Measurements from ENCODE around the gene ARHGAP22.

ARHGAP22 gene

GRCh38 chr10:48411510-48411909 is 193.4 kb downstream of the ARHGAP22 start:
- DNase-seq (ENCODE audit: low read depth in 1 of 2, low spot score in 1 of 2): no peak
- H3K4me3 ChIP-seq (replicated peaks; ENCODE audit: insufficient read depth, low read length): no peak overlapping the region
- no peaks in the 10 kb centered on the region for H3K27me3 ChIP-seq (ENCODE audit: insufficient read depth, poor library complexity, severe bottlenecking)
- TF ChIP-seq GABPA (IDR thresholded peaks at IDR 0.05; ENCODE audit: low read depth): no peak
- TF ChIP-seq, protein P1, sequence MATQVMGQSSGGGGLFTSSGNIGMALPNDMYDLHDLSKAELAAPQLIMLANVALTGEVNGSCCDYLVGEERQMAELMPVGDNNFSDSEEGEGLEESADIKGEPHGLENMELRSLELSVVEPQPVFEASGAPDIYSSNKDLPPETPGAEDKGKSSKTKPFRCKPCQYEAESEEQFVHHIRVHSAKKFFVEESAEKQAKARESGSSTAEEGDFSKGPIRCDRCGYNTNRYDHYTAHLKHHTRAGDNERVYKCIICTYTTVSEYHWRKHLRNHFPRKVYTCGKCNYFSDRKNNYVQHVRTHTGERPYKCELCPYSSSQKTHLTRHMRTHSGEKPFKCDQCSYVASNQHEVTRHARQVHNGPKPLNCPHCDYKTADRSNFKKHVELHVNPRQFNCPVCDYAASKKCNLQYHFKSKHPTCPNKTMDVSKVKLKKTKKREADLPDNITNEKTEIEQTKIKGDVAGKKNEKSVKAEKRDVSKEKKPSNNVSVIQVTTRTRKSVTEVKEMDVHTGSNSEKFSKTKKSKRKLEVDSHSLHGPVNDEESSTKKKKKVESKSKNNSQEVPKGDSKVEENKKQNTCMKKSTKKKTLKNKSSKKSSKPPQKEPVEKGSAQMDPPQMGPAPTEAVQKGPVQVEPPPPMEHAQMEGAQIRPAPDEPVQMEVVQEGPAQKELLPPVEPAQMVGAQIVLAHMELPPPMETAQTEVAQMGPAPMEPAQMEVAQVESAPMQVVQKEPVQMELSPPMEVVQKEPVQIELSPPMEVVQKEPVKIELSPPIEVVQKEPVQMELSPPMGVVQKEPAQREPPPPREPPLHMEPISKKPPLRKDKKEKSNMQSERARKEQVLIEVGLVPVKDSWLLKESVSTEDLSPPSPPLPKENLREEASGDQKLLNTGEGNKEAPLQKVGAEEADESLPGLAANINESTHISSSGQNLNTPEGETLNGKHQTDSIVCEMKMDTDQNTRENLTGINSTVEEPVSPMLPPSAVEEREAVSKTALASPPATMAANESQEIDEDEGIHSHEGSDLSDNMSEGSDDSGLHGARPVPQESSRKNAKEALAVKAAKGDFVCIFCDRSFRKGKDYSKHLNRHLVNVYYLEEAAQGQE (IDR thresholded peaks at IDR 0.05; ENCODE audit: insufficient replicate concordance, low read depth): no peak
- no peak for TF ChIP-seq POLR2AphosphoS5 (IDR thresholded peaks at IDR 0.05; ENCODE audit: low read depth)
- no peak for TF ChIP-seq SPI1 (IDR thresholded peaks at IDR 0.05; ENCODE audit: borderline replicate concordance, low read depth)
- TF ChIP-seq CTCF (IDR thresholded peaks at IDR 0.05; ENCODE audit: insufficient read depth, low read length): no peak
- H3K27ac ChIP-seq (replicated peaks): no peak overlapping the region

GRCh38 chr10:48410503-48410902 is 194.4 kb downstream of the ARHGAP22 start:
- TF ChIP-seq, protein P1 (IDR thresholded peaks at IDR 0.05; ENCODE audit: insufficient replicate concordance, low read depth): no peak
- TF ChIP-seq SPI1 (IDR thresholded peaks at IDR 0.05; ENCODE audit: borderline replicate concordance, low read depth): no peak
- no peak for TF ChIP-seq CTCF (IDR thresholded peaks at IDR 0.05; ENCODE audit: insufficient read depth, low read length)
- no peak for TF ChIP-seq POLR2AphosphoS5 (IDR thresholded peaks at IDR 0.05; ENCODE audit: low read depth)
- TF ChIP-seq GABPA (IDR thresholded peaks at IDR 0.05; ENCODE audit: low read depth): no peak
- Histone ChIP-seq H3K27ac (replicated peaks) (no peak overlapping the region), H3K4me3 (replicated peaks; ENCODE audit: insufficient read depth, low read length) (no peak overlapping the region), H3K27me3 (ENCODE audit: insufficient read depth, poor library complexity, severe bottlenecking) (no peaks in the 10 kb centered on the region)
- DNase-seq (ENCODE audit: low read depth in 1 of 2, low spot score in 1 of 2): no peak

GRCh38 chr10:48406658-48407057 is 198.2 kb downstream of the ARHGAP22 start:
- H3K27me3 ChIP-seq (ENCODE audit: insufficient read depth, poor library complexity, severe bottlenecking): no peaks in the 10 kb centered on the region
- H3K4me3 ChIP-seq (replicated peaks; ENCODE audit: insufficient read depth, low read length): no peak overlapping the region
- no peak overlapping the region for H3K27ac ChIP-seq (replicated peaks)
- TF ChIP-seq, protein P1 (IDR thresholded peaks at IDR 0.05; ENCODE audit: insufficient replicate concordance, low read depth): no peak
- TF ChIP-seq GABPA (IDR thresholded peaks at IDR 0.05; ENCODE audit: low read depth) (no peak), CTCF (IDR thresholded peaks at IDR 0.05; ENCODE audit: insufficient read depth, low read length) (no peak), POLR2AphosphoS5 (IDR thresholded peaks at IDR 0.05; ENCODE audit: low read depth) (no peak), SPI1 (IDR thresholded peaks at IDR 0.05; ENCODE audit: borderline replicate concordance, low read depth) (no peak)
- DNase-seq (ENCODE audit: low read depth in 1 of 2, low spot score in 1 of 2): no peak
